GM12878 (cell line): ENCODE measurements around the gene TBXAS1. TPM values are rescaled to one million over a fixed set of nuclear protein-coding genes. Genes with fewer than 3 reads are reported as not detected.

ENCODE experiments used
- ATAC-seq: fragments of 200-7000 bp; cut with Tn5 transposase; 3 replicates; pipeline ENCODE4 v1.9.1; 2020; ENCODE audit warnings: mild to moderate bottlenecking, moderate library complexity
- BruUV-seq: library from RNA; stranded (reverse); fragments of 400-500 nt; replicated peaks from 2 replicates; lab custom pipeline; 2021; lab: Mats Ljungman, UMichigan
- CTCF ChIA-PET: fragments of 300-600 bp; sonication (Branson Sonifier 250); formaldehyde crosslinking; extraction: SDS; loops from one replicate; lab custom pipeline; 2021; ENCODE audit warnings: inconsistent platforms; lab: Yijun Ruan, JAX
- POLR2A ChIA-PET: fragments of 350-600 bp; formaldehyde crosslinking; extraction: SDS; loops from one replicate; lab custom pipeline; 2021; ENCODE audit warnings: inconsistent platforms; lab: Charles Lee
- RAD21 ChIA-PET: fragments of 300-600 bp; sonication (Branson Sonifier 250); formaldehyde crosslinking; loops from one replicate; lab custom pipeline; 2023; ENCODE audit warnings: antibody characterized with exemption; ENCODE audit not compliant: unreplicated experiment; lab: Charles Lee
- SMC1A ChIA-PET: fragments of 300-600 bp; sonication (Branson Sonifier 250); formaldehyde crosslinking; loops from one replicate; lab custom pipeline; 2023; ENCODE audit not compliant: unreplicated experiment, uncharacterized antibody; lab: Charles Lee
- DNase-seq: peaks from one replicate; pipeline ENCODE4 v3.0.0-alpha.2; 2011; ENCODE audit warnings: low read depth, low spot score
- FAIRE-seq: peaks from 3 replicates; lab custom pipeline; 2011; peaks lifted over from hg19 to GRCh38; lab: Jason Lieb, UNC
- H2AFZ ChIP-seq: 2 replicates; pipeline ENCODE4 v1.6.0; 2011; ENCODE audit warnings: low read depth, low read length, control low read depth; ENCODE audit not compliant: control insufficient read depth
- H3K27ac ChIP-seq: 2 replicates; pipeline ENCODE4 v1.5.1; 2011; ENCODE audit warnings: control low read depth; ENCODE audit not compliant: control insufficient read depth, insufficient read depth
- H3K27me3 ChIP-seq, 2 experiments: replicated peaks in 1 of 2; 2 replicates each; pipeline versions ENCODE4 v1.6.0 to v1.6.1; 2011; ENCODE audit warnings: low read length in 1 of 2; ENCODE audit not compliant: control insufficient read depth in 2 of 2, insufficient read depth in 2 of 2
- H3K36me3 ChIP-seq, 2 experiments: 2 replicates each; pipeline ENCODE4 v1.5.1; 2011; ENCODE audit warnings: low read length in 1 of 2; ENCODE audit not compliant: control insufficient read depth in 2 of 2, insufficient read depth in 2 of 2
- H3K4me1 ChIP-seq: 2 replicates; pipeline ENCODE4 v1.6.1; 2011; ENCODE audit warnings: mild to moderate bottlenecking, low read length, moderate library complexity, mixed read lengths; ENCODE audit not compliant: control insufficient read depth, insufficient read depth
- H3K4me2 ChIP-seq: 2 replicates; pipeline ENCODE4 v1.6.0; 2011; ENCODE audit warnings: control low read depth; ENCODE audit not compliant: control insufficient read depth, insufficient read depth
- H3K4me3 ChIP-seq: fragments of 200-600 bp; sonication (generic); 2 replicates; pipeline ENCODE4 v1.5.1; 2016
- H3K79me2 ChIP-seq: 2 replicates; pipeline ENCODE4 v1.6.0; 2011; ENCODE audit warnings: low read length; ENCODE audit not compliant: control insufficient read depth, insufficient read depth
- H3K9ac ChIP-seq: 2 replicates; pipeline ENCODE4 v1.8.0; 2011; ENCODE audit warnings: low read length, control low read depth, mixed read lengths; ENCODE audit not compliant: control insufficient read depth, insufficient read depth
- H3K9me3 ChIP-seq: replicated peaks from 3 replicates; pipeline ENCODE4 v1.5.1; 2011; ENCODE audit warnings: mild to moderate bottlenecking, low read length; ENCODE audit not compliant: control insufficient read depth, insufficient read depth
- H4K20me1 ChIP-seq: 2 replicates; pipeline ENCODE4 v1.6.0; 2011; ENCODE audit not compliant: control insufficient read depth, insufficient read depth
- CHD2 ChIP-seq: IDR thresholded peaks from 2 replicates; pipeline ENCODE4 v1.6.1; 2011; ENCODE audit warnings: low read depth, low read length, improper control_type of control experiment, borderline replicate concordance
- FOXM1 ChIP-seq: IDR thresholded peaks from 2 replicates; pipeline ENCODE4 v1.6.1; 2012; ENCODE audit warnings: low read depth, mild to moderate bottlenecking, inconsistent platforms, low read length, moderate library complexity
- GABPA ChIP-seq: IDR thresholded peaks from 2 replicates; pipeline ENCODE4 v1.6.1; 2014; ENCODE audit warnings: antibody characterized with exemption, low read depth, mild to moderate bottlenecking, inconsistent platforms
- IRF3 ChIP-seq: fragments of 450-650 bp; IDR thresholded peaks from 2 replicates; pipeline ENCODE4 v1.6.1; 2014; ENCODE audit warnings: mild to moderate bottlenecking
- NFIC ChIP-seq: IDR thresholded peaks from 2 replicates; pipeline ENCODE4 v1.6.1; 2012; ENCODE audit warnings: low read depth, mild to moderate bottlenecking, inconsistent platforms, low read length, moderate library complexity
- POLR2AphosphoS2 ChIP-seq: IDR thresholded peaks from 2 replicates; pipeline ENCODE4 v1.6.1; 2011; ENCODE audit warnings: low read depth, mild to moderate bottlenecking, low read length, improper control_type of control experiment, moderate library complexity
- TCF7 ChIP-seq: IDR thresholded peaks from 2 replicates; pipeline ENCODE4 v1.6.1; 2014; ENCODE audit warnings: antibody characterized with exemption, borderline replicate concordance
- ZNF274 ChIP-seq: IDR thresholded peaks from one replicate; pipeline ENCODE4 v1.8.0; 2011; ENCODE audit not compliant: insufficient read length, insufficient read depth
- WGBS: methylation state at CpG from one replicate; pipeline ENCODE4 v1.1.6; 2016; ENCODE audit warnings: low lambda C conversion rate; ENCODE audit not compliant: insufficient replicate concordance, insufficient coverage; ENCODE audit errors: missing lambda C conversion rate; 5-methylcytosine and 5-hydroxymethylcytosine counted together
- in situ Hi-C: fragments of 300-500 bp; cut with MboI; formaldehyde crosslinking; loops from 9 replicates; pipeline ENCODE4 v1.14.3; 2018; ENCODE audit warnings: mixed read lengths
- intact Hi-C: fragments of 100-400 bp; cut with micrococcal nuclease; formaldehyde crosslinking; loops from one replicate; pipeline ENCODE4 v1.14.2; 2022; ENCODE audit not compliant: unreplicated experiment
- polyA plus RNA-seq, 11 experiments: library from polyadenylated mRNA; depleted of rRNA in 4 of 11; unstranded in 6 of 11; stranded (reverse) in 5 of 11; fragments of >200 nt; fragmentation: Nextera tagmentation in 4 of 11; fragmentation: Illumina TruSeq in 1 of 11; extraction: Ambion mirVana in 4 of 11; extraction: Trizol in 1 of 11; gene quantifications; 1 replicate in 1 of 11; 2 replicates in 10 of 11; pipeline versions ENCODE4 v1.2.1 to v1.2.3, GENCODE V29; 2011 to 2016; ENCODE audit warnings: inconsistent platforms in 2 of 11, missing spikeins in 2 of 11, low read depth in 1 of 11
- total RNA-seq, 4 experiments: library from RNA; depleted of rRNA in 3 of 4; stranded (reverse); fragments of >200 nt in 3 of 4; fragmentation: Illumina TruSeq in 1 of 4; extraction: Trizol in 1 of 4; gene quantifications; 2 replicates each; pipeline versions ENCODE4 v1.2.1 to v1.2.3, GENCODE V29; 2013 to 2021
- TF ChIP-seq, protein P1 (sequence below): fragments of 450-650 bp; IDR thresholded peaks from 2 replicates; pipeline ENCODE4 v1.6.1; 2017; ENCODE audit warnings: low read depth, mild to moderate bottlenecking, moderate library complexity

TBXAS1 gene
- total and polyA plus RNA-seq, 10 of the 15 experiments (the other 5 are each of a cell fraction or from before 2014, with no cell fraction given): 1.5 to 32.7 (median 16.3) TPM

DNA sequence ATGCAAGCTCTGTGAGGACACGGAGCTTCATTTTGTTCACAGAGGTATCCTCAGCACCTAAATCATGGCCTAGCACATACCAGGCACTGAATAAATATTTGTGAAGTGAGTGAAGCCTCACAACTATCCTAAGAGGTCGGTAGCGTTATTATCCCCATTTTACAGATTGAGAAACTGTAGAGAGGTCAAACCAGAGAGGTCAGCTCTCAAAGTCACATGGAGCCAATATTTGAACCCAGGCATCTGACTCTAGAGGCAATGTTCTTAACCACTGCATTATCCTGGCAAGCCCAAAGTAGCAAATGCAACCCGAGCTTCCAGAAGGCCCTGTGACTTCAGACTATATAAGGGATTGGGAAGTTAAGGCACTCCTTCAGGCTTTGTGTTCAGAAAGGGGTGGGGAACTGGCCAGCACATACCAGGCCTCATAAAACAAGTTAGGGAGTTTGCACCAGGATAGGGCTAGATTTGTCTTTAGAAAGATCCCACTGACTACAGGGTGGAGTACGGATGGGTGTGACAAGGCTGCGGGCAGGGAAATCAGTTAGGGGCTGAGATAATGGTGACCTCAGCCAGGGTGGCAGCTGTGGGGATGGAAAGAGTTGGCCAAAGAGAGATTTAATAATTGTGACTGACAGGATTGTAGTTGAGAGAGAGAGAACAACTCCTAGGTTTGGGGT lies 101.4 kb downstream of the TBXAS1 start (continued):
- TF ChIP-seq GABPA (no peak), POLR2AphosphoS2 (no peak), TCF7 (no peak), IRF3 (no peak)
- TF ChIP-seq, protein P1, sequence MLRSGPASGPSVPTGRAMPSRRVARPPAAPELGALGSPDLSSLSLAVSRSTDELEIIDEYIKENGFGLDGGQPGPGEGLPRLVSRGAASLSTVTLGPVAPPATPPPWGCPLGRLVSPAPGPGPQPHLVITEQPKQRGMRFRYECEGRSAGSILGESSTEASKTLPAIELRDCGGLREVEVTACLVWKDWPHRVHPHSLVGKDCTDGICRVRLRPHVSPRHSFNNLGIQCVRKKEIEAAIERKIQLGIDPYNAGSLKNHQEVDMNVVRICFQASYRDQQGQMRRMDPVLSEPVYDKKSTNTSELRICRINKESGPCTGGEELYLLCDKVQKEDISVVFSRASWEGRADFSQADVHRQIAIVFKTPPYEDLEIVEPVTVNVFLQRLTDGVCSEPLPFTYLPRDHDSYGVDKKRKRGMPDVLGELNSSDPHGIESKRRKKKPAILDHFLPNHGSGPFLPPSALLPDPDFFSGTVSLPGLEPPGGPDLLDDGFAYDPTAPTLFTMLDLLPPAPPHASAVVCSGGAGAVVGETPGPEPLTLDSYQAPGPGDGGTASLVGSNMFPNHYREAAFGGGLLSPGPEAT: no peak

DNA sequence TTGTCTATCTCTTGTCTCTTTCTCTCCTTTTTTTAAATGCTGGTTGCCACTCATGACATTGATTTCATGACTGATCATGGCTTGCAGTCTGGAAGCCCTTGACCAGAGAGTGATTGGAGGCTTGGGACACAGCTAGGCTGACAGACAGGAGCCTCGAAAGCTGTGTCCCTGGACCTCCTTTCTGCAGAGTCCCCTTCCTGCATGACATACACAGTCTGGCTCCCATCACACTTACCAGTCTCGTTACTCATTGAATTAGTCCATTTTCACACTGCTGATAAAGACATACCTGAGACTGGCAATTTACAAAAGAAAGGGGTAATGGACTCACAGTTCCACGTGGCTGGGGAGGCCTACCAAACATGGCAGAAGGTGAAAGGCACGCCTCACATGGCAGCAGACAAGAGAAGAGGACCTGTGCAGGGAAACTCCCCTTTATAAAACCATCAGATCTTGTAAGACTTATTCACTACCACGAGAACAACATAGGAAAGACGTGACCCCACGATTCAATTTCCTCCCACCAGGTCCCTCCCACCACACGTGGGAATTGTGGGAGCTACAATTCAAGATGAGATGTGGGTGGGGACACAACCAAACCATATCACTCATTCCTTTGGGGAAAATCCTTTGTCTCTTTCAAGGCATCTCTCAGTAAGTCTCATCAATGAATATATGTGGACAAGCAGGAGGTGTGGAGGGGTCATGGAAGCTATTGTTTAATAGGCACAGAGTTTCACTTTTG lies 102.3 kb downstream of the TBXAS1 start:
- BruUV-seq: no TSS peak
- RAD21 ChIA-PET: no interaction called here
- FAIRE-seq: no peak
- CTCF ChIA-PET: no interaction called here
- Histone ChIP-seq H4K20me1 (no peaks in the 10 kb centered on the region), H3K4me3 (no peak overlapping the region), H2AFZ (no peak overlapping the region), H3K79me2 (no peaks in the 10 kb centered on the region), H3K4me1 (no peaks in the 10 kb centered on the region), H3K9me3 (no peaks in the 10 kb centered on the region), H3K9ac (no peak overlapping the region), H3K27ac (no peak overlapping the region), H3K4me2 (no peak overlapping the region), H3K27me3 (no peaks in the 10 kb centered on the region), H3K36me3 (no peaks in the 10 kb centered on the region)
- POLR2A ChIA-PET: no interaction called here
- SMC1A ChIA-PET: interaction anchor here (0.7 kb wide), 1 partner anchor 29 kb away, joined by 3 read pairs; no protein-coding TSS in a partner anchor
- ATAC-seq: no peak
- TF ChIP-seq ZNF274: no peak
- TF ChIP-seq NFIC: no peak
- no peak for TF ChIP-seq CHD2
- TF ChIP-seq FOXM1: no peak
- DNase-seq: no peak
- 71% methylated on average over 8 of the region's 8 CpGs for WGBS
- intact Hi-C loops (no loop called here), in situ Hi-C loops (no loop called here)
